Forelimb muscle (tissue), 1 donor: Measurements from ENCODE around the gene LAMA5. TPM values are rescaled to one million over a fixed set of nuclear protein-coding genes. Genes with fewer than 3 reads are reported as not detected.

Experiments used
- DNase-seq: peaks from one replicate; pipeline ENCODE4 v3.0.0-alpha.2; 2013; ENCODE audit warnings: low read depth
- polyA plus RNA-seq: library from polyadenylated mRNA; unstranded; fragments of 120-200 nt; gene quantifications from one replicate; pipeline ENCODE4 v1.2.1, GENCODE V29; 2013; ENCODE audit not compliant: insufficient read length

LAMA5 gene
- polyA plus RNA-seq, 1 donor: 58.4 TPM

DNA sequence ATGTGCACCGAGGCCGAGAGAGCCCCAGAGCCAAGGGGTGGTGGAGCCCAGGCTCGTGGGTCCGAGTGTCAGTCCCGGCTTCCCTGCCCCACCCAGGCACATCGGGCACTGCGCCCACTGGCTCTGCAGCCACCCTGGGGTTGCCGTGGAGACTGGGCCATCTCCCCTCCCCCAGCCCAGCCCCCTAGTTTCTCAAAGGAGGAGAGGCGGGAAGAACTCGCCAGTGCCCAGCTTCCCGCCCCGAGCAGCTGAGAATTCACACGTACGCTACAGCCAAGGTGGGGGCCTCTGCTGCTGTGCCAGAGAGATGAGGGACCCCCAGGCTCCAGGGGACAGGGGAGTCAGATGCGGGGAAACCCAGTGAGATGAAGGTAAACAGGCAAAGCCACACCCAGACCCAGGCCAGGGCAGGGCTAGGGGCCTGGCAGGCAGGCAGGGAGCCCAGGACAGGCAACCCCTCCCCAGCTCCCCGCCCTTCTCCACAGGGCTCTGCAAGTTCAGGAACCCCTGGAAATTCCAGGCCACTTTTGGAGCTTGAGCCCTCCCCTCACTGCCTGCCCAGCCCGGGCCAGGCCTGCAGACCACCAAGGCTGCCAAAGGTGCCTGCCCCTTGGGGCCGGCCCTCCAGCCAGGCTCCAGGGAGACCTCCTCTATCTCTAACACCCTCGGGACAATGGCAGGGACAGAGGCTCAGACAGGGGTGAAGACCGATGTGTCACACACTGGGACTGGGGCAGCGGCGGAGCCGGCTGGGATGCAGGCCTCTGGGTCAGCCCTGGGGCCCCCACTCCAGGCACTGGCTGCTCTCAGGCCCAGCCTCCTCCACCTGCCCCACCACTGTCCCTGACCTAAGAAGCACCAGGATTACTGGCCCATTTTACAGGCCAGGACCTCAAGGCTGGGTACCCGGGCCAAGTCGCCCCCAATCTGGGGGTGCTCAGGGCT lies 6.0 kb downstream of the LAMA5 start:
- DNase-seq: no peak

DNA sequence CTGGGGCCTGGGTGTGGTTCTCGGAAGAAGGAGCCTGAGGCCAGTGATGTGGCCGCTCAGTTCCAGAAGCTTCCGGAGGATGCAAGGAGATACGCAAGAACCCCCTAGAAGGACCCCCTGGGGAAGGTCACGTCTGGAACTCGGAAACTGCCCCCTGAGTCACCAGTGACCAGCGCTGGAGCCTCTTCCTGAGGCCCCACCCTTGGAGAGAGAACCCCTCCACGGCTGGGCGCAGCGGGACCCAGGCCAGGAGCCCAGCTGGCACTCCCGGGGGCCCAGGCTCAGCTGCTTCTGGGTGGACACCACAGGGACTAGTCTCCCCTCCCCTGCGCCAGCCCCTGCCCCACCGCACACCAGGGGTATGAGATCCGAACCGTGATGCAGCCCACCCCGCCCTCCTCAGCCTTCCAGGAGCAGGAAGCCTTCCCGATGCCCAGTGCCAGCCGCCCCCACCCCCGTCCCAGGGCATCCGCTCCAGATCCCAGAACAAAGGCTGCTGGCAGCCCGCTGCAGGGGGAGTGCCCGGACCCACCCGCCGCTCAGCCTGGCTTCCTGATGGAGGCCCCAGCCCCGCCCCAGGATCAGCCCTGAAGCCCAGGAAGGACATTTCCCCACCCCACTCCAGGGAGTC lies 7.5 kb downstream of the LAMA5 start:
- DNase-seq: no peak

DNA sequence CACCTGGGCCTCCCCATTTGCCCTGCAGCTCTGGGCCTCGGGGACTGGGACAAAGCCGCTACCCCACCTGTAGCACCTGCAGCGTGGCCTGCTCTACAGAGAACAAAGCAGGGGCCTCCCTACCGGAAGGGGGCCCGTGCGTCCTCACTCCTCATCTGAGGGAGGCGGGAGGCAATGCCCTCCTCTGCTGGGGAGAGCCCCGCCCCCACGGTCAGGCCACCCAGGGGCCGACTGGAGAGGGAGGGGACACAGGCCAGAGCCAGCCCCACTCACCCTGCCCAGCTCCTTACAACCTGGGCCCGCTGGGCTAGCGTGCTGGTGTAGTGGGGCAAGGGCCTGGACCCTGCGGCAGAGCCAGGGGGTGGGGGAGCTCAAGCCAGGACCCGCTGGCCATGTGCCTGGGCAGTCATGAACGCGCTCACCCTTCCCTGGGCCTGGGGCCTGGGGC lies 8.0 kb downstream of the LAMA5 start:
- DNase-seq: no peak

DNA sequence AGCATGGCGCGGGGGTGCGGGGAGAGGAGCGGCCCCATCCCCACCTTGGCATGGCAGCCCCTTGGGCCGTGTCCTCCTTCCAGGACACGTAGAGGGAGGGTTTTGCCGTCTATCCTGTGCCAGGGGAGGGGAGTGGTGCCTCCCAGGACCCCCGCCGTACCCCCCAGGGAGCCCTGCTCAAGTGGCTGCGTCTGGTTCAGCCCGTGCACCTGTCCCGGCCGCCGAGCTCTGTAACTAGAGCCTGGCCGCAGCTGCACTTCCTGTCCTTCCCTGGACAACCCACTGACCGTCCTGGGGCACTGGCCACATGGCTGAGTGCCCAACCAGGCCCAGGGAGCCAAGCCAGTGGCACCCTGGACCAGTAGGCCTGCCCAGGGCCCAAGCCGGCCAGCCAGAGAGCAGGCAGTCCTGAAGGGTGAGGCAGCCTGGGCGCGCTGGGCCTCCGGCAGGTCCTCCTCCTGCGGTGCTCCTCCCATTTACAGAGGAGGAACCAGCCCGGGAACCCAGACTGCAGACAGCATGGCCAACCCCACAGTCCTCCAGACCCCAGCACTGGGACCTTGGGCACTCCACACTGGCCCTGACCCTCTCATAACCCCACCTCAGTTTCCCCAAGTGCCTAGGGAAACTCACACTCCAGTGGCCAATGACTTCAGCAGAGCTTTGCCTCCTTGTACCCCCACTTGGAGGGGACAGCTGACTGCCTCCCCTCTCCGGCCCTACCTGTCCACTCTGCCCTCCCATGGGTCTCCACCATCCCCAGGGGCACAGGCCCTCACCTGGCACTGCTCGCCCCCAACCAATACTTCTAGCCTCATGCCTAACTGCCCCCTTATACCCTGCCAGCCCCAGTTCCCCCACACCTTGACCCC lies 8.7 kb downstream of the LAMA5 start:
- no peak for DNase-seq

DNA sequence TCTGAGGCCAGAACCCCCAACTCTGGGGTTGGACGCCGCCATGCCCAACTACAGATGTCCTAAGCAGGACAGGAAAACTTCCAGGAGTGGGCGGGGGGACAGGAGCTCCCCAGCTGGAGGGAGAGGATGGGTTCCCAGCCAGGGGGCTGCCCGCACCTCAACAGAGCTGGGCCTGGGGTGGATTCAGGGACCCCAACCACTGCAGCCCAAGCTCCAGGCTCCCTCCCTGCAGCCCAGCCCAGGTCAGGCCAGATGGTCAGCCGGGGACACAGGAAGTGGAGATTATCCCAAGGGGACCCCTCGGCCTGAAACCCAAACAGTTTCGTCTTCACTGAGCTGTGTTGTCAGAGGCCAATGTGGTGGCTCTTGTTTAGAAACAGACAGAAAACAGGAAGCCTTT lies 9.4 kb downstream of the LAMA5 start:
- DNase-seq: no peak

DNA sequence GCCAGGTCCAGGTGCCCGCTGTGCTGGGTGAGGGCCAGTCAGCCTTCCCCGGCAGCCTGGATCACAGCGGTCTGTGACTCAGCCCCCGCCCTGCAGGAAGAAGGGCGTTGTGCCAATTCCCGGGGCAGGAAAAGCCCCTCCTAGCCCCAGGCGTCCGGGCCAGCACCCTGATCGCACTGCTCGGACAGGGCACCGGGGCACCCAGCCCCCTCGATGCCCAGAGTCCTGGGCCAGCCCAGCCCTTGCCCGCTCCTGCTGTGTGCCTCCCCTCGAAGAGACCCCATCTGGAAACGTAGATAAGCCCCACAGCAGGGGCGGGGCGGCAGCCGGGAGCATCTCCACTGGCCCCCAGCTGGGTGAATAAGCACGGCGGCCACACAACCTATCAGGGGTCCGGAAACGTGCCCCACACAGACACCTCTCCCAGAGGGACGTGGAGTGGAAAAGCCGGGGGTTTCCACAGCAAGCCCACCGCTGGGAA lies 9.9 kb downstream of the LAMA5 start:
- no peak for DNase-seq

DNA sequence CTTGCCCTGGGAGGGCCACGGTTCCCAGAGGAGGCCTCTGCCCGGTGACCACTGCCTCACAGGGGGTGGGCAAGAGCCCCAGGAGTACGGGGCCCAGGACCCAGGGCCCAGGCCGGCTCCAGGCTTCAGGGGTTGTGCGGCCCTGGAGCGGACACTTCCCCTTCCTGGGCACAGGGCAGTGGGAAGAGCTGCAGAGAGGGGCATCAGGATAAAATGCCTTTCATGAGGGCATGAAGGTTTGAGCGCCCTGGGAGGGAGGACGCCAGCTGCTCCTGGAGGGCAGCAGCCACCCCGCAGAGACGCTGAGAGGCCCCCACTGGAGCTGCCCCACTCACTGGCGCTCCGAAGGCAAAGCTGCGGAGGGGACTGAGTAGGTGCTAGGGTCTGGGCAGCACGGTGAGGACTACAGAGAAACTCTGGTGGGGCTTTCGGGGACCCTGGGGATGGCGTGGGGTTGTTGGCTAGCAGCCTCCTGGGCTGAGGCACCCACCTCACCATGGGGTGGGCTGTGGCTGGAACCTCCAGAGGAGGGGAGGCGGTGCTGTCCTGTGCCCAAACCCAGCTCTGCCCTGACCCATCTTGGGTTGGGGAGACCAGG lies 10.4 kb downstream of the LAMA5 start:
- no peak for DNase-seq

DNA sequence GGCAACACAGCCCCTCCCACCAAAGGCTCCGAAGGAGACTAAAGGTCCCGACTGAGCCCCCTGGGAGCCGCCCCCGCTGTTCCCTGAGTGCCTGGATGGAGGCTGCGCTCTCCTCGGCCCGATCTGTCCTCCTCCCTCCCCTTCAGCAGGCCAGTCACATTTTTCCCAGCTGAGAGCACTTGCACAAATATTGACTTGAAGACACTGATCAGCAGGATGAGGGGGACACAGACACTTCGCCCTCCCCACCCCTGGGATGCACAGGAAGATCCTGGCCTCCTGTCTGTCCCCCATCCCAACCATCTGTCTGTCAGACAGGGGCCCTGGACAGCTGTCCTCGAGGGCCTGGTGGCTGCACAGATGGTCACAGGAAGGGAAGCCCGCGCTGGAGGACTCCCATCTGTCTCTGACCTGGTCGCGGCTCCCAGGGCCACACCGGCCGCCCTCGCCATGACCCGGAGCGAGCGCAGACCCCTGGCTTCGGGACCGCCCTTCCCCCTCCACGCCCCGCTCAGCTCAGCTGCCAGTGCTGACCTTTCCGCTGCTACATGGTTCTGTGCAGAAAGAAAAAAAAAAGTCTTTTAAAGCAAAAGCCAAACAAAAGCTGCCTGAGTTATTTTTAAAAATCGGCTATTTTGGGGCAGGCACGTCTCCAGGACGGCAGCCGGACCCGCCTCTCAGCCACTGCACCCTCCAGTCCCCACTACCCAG lies 11.1 kb downstream of the LAMA5 start:
- DNase-seq: no peak

DNA sequence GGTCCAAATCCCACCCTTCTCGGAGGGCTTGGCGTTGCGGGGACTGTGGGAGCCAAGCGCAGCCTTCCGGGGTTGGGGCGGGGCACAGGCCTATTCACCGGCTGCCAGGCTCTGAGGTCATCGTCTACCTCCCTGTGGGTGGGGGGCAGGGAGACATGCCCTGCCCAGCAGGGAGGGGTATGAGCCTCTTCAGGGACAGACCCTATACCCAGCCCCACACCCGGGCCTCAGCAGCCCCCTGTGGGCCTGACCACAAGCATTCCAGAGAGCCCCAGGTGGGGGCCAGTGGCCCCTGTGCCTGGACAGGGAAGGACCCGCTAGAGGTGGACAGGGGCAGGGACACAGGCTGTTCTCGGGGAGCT lies 11.6 kb downstream of the LAMA5 start:
- DNase-seq: no peak

DNA sequence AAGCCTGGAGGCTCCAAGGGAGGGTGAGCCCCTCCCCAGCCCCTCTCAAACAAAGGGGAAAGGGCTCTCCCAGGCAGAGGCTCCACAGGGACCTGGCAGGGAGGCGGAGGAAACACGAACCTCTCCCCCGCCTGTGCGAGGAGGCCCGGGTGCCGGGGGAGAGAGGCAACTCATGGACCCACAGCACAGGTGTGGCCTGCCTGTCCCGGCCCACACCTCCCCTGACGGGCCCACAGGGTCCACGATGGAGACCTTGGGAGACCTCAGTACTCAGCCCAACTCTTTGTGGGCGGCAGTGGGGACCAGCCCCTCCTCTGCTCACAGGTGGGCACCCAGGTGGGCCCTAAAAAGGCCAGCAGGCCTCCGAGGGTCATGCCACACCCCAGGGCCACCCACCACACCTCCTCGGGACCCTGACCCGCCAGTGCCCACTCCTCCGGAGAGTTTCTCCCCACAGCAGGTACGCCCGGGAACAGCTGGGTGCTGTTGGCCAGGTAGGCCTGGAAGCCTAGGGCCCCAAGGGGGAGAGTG lies 12.2 kb downstream of the LAMA5 start:
- no peak for DNase-seq

DNA sequence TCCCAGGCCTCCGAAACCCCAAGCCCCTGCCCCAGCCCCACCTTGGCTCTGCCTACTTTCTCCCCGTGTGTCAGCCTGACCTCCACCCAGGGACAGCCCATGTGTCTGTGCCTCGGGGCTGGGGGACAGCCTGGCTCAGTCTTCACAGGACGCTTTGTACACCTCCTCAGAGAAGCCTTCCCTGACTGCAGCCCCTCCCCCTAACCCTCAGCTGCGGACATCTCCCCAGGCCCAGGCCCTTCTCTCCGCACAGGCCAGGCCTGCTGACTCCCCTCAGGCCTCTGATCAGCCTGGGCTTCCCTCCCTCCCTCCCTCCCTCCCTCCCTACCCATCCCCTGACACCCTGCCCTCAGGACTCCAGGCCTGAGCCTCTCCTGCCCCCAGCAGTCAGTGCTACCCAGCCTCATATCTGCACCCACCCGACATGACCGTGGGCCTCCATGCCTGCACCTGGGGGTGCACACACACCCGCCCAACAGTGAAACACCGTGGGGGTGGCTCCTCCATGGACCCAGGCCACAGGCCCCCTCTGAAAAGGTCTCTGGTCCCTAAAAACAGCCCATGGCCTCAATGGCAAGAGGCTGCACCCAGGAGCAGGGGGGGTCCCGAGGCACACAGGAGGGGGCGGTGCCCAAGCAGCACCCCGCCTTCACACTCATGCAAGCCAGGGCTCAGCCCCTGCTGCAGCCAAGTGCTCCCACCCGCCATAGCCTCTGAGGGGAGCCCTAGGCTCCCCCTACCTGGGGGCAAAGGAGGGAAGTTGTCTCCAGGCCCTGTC lies 12.9 kb downstream of the LAMA5 start:
- no peak for DNase-seq

DNA sequence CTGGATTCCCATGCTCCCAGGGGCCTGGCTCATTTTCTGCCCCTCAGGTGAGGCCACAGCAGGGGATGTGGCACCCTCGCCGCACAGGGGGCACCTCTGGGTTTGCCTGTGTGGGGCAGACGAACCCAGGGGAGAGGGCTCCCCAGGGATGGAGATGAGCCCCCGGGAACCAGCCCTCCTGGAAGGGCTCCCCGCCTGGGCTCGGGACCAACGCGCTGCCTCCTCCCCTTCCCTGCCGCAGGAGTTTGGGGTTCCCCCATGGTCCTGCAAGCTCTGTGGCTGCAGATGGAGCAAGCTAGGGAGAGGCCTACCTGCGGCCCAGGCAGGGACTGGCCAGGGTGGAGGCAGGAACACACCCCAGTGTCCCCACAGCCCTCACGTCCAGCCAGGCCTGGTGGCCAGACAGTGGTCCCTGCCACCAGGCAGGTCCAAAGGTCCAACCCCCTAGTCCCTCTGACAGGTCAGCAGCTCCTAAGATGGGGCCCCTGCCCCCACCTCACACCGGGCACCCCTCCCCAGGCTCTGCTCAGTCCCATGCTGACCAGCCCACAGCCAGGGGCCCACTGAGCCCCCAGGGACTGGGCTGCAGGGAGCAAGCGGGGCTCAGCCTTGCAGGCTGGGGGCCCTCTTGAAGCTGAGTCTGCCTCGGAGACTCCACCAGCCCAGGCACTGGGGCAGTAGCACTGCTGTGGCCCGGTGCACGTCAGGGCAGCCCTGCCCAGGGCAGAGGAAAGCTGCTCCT lies 13.7 kb downstream of the LAMA5 start:
- DNase-seq: no peak

DNA sequence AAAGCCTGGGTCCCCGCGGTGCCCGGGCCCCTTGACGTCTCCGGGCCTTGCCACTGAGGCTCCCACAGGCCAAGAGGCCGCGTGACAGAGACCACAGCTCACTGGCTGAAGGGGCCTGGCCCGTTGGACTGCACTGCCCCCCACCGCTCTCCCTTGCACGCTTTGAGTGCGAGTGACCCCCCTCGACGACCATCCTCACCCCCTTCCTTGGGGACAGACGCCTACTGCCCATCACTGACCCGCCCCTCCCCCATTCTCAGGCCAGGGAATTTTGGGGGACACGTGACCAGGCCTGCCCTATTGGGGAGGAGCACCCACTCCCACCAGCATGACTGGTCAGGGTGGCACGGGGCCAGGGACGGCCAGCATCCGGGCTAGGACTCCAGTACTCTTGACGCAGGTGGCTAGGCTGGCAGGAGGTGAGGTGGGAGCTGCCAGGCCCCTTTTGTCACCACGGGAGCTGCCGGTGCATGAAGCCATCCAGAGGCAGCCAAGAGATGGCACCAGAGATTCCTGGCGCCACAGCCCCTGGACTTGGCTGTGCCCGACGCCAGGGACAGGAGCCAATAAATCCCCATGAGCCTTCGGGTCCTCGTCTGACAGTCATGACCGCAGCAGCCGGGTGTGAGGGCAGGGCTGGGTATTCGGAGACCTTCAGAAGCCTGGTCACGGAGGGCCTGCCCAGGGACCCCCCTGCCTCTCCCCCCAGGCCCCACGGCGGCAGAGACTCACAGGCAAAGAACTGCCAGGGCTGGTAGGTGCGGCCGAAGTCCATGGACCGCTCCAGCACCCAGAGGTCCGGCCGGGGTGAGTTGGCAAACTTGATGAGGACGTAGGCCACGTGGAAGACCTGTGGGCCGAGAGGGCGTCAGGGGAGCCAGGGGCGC lies 14.5 kb downstream of the LAMA5 start:
- DNase-seq: no peak

DNA sequence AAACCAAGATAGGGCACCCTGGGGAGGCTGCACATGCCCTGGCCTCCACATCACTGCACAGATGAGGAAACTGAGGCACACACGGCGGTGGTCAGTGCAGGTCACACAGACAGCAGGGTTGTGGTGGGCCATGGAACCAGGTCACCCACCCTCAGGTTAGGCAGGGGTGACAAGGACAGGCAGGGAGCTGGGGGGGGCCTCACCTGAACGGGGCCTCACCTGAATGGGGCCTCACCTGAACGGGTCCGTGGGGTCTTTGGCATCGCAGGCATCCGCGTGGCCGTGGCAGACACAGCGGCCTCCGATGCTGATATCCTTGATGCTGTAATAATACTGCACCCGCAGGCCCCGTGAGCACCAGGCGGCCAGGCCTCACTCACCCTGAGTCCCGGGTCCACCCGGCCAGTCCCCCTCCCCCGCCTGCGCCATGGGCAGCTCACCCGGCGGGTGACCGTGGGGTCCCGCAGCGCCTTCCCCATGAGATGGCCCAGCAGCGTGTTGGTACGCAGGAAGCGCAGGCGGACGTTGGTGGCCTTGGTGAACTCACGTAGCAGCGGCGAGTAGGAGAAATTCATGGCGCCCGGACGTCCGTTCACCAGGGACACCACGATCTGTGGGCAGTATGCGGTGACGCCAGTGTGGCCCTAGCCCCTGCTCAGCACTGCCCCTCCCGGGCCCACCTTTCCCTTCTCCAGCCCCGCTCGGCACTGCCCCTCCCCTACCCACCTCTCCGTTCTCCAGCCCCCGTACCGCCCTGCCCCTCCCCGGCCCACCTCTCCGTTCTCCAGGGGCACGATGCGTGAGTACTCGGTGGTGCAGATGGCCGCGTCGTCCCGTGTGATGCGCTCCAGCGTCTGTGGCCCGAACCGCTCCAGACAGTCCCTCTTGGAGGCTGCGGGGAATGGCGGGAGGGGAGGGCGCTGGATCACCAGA lies 15.4 kb downstream of the LAMA5 start:
- no peak for DNase-seq

DNA sequence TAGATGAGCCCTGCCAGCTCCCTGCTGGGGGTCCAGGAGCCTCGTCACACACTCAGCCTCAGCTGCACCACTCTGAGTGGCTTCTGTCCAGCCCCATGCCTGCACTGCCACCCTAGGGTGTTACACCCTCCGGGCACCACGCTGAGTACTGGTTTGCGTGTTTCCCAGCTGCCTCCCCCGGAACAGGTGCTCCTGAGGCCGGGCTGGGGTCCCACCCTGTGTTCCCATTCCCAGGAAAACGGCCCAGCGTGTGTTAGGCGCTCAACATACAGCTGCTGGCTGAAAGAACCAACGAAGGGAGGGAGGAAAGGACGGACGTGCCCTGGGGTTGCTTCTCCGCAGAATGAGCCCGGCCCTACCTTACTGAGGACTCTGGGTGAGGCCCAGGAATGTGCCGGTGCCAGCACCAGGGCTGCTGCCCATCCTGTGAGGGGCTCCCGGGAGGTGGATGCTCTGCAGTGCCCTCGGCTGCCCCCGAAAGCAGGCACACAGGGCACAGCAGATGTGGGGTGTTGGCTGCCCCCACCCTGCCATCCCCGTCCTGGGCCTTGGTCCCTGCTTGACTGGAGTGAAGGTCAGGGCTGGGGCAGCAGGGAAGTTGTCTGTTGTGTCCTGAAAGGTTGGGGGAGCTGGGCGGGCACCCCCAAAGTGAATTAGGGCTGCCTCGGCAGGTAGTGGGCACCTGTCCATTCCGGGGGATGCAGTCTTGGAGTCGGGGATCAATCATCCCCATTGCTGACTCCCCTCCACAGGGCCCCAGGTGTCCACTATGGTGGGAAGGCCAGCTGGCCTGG lies 16.3 kb downstream of the LAMA5 start:
- DNase-seq: no peak

DNA sequence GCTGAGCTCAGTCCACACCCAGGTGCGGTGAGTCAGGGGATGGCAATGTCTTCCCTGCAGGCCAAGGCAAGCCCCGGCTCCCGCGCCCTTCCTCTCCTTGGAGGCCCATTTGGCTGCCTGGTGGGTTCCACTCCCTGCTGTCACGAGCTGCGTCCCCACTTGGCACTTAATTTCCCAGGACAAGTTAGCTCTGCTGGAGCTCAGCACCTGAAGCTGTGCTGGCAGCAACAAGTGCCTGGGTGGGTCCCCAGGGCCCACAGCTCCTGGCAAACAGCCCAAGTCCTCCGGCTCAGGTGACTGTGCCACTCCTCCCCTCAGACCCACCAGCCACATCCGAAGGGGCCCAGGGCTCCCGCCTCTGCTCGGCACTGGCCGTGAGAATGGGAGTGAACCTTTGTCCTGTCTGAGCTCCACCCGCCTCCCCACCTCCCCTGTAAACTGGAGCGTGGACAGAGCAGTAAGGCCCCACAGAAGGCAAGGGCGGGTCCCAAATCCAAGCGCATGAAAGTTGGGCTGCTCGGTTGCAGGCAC lies 16.9 kb downstream of the LAMA5 start:
- no peak for DNase-seq
